Measurements from ENCODE around the gene PLLP.

PLLP gene

GRCh38 chr16:57244767-57245471 is 39.6 kb downstream of the PLLP start, which contains the start of gene ARL2BP:
TSS of gene ARL2BP (plus strand) at chr16:57245259. CDS start at chr16:57245368, 109 bp downstream.
- H3K27ac ChIP-seq = peak within 1 kb of the TSS; percentile 59
- H3K4me3 ChIP-seq (ENCODE audit: low read depth, low read length) = peak within 1 kb of the TSS; percentile 76
- in situ Hi-C loops (cut with HindIII; ENCODE audit: low pct_ligation_motif_present, low sequenced_read_pairs) = no loop called here
- peaks cover 13% of the 10 kb centered on the region for H3K36me3 ChIP-seq (replicated peaks)
- peak; percentile 97 for DNase-seq
- TF ChIP-seq, protein P1, sequence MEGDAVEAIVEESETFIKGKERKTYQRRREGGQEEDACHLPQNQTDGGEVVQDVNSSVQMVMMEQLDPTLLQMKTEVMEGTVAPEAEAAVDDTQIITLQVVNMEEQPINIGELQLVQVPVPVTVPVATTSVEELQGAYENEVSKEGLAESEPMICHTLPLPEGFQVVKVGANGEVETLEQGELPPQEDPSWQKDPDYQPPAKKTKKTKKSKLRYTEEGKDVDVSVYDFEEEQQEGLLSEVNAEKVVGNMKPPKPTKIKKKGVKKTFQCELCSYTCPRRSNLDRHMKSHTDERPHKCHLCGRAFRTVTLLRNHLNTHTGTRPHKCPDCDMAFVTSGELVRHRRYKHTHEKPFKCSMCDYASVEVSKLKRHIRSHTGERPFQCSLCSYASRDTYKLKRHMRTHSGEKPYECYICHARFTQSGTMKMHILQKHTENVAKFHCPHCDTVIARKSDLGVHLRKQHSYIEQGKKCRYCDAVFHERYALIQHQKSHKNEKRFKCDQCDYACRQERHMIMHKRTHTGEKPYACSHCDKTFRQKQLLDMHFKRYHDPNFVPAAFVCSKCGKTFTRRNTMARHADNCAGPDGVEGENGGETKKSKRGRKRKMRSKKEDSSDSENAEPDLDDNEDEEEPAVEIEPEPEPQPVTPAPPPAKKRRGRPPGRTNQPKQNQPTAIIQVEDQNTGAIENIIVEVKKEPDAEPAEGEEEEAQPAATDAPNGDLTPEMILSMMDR (IDR thresholded peaks at IDR 0.05; ENCODE audit: low read depth, low read length, missing control alignments) = no peak
- no peaks in the 10 kb centered on the region for H3K27me3 ChIP-seq (replicated peaks)

GRCh38 chr16:57244463-57244766 is 40.1 kb downstream of the PLLP start:
- DNase-seq = no peak
- H3K27ac ChIP-seq = peak overlapping the region; percentile 59
- H3K4me3 ChIP-seq (ENCODE audit: low read depth, low read length) = peak overlapping the region; percentile 50
- peaks cover 8% of the 10 kb centered on the region for H3K36me3 ChIP-seq (replicated peaks)
- in situ Hi-C loops (cut with HindIII; ENCODE audit: low pct_ligation_motif_present, low sequenced_read_pairs) = no loop called here
- H3K27me3 ChIP-seq (replicated peaks) = no peaks in the 10 kb centered on the region
- TF ChIP-seq, protein P1 (IDR thresholded peaks at IDR 0.05; ENCODE audit: low read depth, low read length, missing control alignments) = no peak

GRCh38 chr16:57242650-57243049 is 41.8 kb downstream of the PLLP start:
- Histone ChIP-seq H3K4me3 (ENCODE audit: low read depth, low read length) (no peak overlapping the region), H3K36me3 (replicated peaks) (peaks cover 6% of the 10 kb centered on the region), H3K27ac (no peak overlapping the region), H3K27me3 (replicated peaks) (no peaks in the 10 kb centered on the region)
- in situ Hi-C loops (cut with HindIII; ENCODE audit: low pct_ligation_motif_present, low sequenced_read_pairs) = no loop called here
- DNase-seq = no peak
- TF ChIP-seq, protein P1 (IDR thresholded peaks at IDR 0.05; ENCODE audit: low read depth, low read length, missing control alignments) = no peak

DNA sequence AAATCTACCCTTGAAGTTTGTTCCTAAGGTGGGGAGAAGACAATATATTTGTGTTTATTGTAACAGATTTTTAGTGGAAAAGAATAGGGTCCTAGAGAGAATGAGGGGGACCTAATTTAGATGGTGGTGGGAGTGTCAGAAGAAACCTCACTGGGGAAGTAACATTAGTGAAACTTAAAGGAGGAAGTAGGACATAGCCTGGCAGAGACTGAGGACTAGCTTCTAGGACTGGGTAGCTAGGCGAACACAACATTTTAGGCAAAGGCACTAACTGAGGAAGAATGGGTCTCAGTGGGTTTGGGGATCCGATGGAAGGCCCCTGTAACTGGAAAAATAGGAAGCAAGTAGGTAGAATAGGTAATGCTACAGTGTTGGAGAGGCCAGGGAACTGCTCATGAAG is 43.6 kb downstream of the PLLP start:
- peaks cover 6% of the 10 kb centered on the region for H3K36me3 ChIP-seq (replicated peaks)
- no peak overlapping the region for H3K4me3 ChIP-seq (ENCODE audit: low read depth, low read length)
- no peak overlapping the region for H3K27ac ChIP-seq
- in situ Hi-C loops (cut with HindIII; ENCODE audit: low pct_ligation_motif_present, low sequenced_read_pairs) = no loop called here
- no peak for DNase-seq
- TF ChIP-seq, protein P1 (IDR thresholded peaks at IDR 0.05; ENCODE audit: low read depth, low read length, missing control alignments) = no peak
- H3K27me3 ChIP-seq (replicated peaks) = no peaks in the 10 kb centered on the region

GRCh38 chr16:57239107-57239506 is 45.4 kb downstream of the PLLP start:
- in situ Hi-C loops (cut with HindIII; ENCODE audit: low pct_ligation_motif_present, low sequenced_read_pairs) = no loop called here
- Histone ChIP-seq H3K4me3 (ENCODE audit: low read depth, low read length) (no peak overlapping the region), H3K27me3 (replicated peaks) (no peaks in the 10 kb centered on the region), H3K27ac (no peak overlapping the region), H3K36me3 (replicated peaks) (peaks cover 14% of the 10 kb centered on the region)
- DNase-seq = no peak
- TF ChIP-seq, protein P1 (IDR thresholded peaks at IDR 0.05; ENCODE audit: low read depth, low read length, missing control alignments) = no peak

- Histone ChIP-seq H3K27ac (no peak overlapping the region), H3K36me3 (replicated peaks) (peaks cover 19% of the 10 kb centered on the region), H3K27me3 (replicated peaks) (no peaks in the 10 kb centered on the region), H3K4me3 (ENCODE audit: low read depth, low read length) (no peak overlapping the region)
- TF ChIP-seq, protein P1 (IDR thresholded peaks at IDR 0.05; ENCODE audit: low read depth, low read length, missing control alignments) = no peak
- in situ Hi-C loops (cut with HindIII; ENCODE audit: low pct_ligation_motif_present, low sequenced_read_pairs) = no loop called here
- no peak for DNase-seq
These were observed 45.8 kb downstream of the PLLP start for GRCh38 chr16:57238682-57239081.

All from brain microvascular endothelial cell (primary cell).